HEK293 (cell line): ENCODE data around the gene MZT2A.
"Not testable (repeated sequence)": the region's sequence is repeated elsewhere in the genome, so short reads cannot be mapped to it uniquely, and the experiment has no call there.

Experiments
- CTCF ChIA-PET: fragments of 350-600 bp; formaldehyde crosslinking; extraction: SDS; loops from one replicate; lab custom pipeline; 2021; ENCODE audit warnings: antibody characterized with exemption; lab: Yijun Ruan, JAX
- POLR2A ChIA-PET: fragments of 300-600 bp; formaldehyde crosslinking; extraction: SDS; loops from one replicate; lab custom pipeline; 2020; ENCODE audit warnings: antibody characterized with exemption, inconsistent platforms; lab: Yijun Ruan, JAX
- H3K27ac ChIP-seq: fragments of 200-500 bp; sonication (Bioruptor generic); 2 replicates; pipeline ENCODE4 v1.5.1; 2014; ENCODE audit warnings: low read depth, low read length, control low read depth, inconsistent platforms; ENCODE audit errors: extremely low read depth
- H3K36me3 ChIP-seq, 2 experiments: fragments of 200-500 bp in 1 of 2; sonication (Bioruptor generic) in 1 of 2; 1 replicate in 1 of 2; 2 replicates in 1 of 2; pipeline ENCODE4 v1.5.1; 2014 to 2017; ENCODE audit warnings: inconsistent platforms in 2 of 2, low read length in 2 of 2; ENCODE audit not compliant: control insufficient read depth in 2 of 2, insufficient read depth in 1 of 2
- H3K4me1 ChIP-seq: fragments of 200-500 bp; sonication (Bioruptor generic); 2 replicates; pipeline ENCODE4 v1.5.1; 2014; ENCODE audit warnings: mild to moderate bottlenecking, low read length, inconsistent platforms; ENCODE audit not compliant: control insufficient read depth, insufficient read depth
- H3K4me3 ChIP-seq: 2 replicates; pipeline ENCODE4 v1.5.1; 2011; ENCODE audit warnings: low read depth, mild to moderate bottlenecking, control low read depth, low read length, moderate library complexity
- H3K9me3 ChIP-seq: fragments of 200-500 bp; sonication (Bioruptor generic); 2 replicates; pipeline ENCODE4 v1.5.1; 2014; ENCODE audit warnings: low read depth, low read length, inconsistent platforms; ENCODE audit not compliant: control insufficient read depth, insufficient read depth
- EGR2 ChIP-seq: fragments of 450-650 bp; formaldehyde crosslinking; IDR thresholded peaks from 2 replicates; pipeline ENCODE4 v1.5.1; 2016; ENCODE audit warnings: low read depth, missing biosample characterization, missing genetic modification characterization
- OSR2 ChIP-seq: fragments of 450-650 bp; formaldehyde crosslinking; IDR thresholded peaks from 2 replicates; pipeline ENCODE4 v1.5.1; 2016; ENCODE audit warnings: missing biosample characterization, missing genetic modification characterization
- PRDM10 ChIP-seq: fragments of 450-650 bp; formaldehyde crosslinking; IDR thresholded peaks from 2 replicates; pipeline ENCODE4 v1.5.1; 2016; ENCODE audit warnings: missing biosample characterization, missing genetic modification characterization
- SALL2 ChIP-seq: fragments of 450-650 bp; formaldehyde crosslinking; IDR thresholded peaks from 2 replicates; pipeline ENCODE4 v1.5.0; 2017; ENCODE audit warnings: missing biosample characterization, mild to moderate bottlenecking, missing genetic modification characterization, borderline replicate concordance
- TSHZ1 ChIP-seq: fragments of 450-650 bp; formaldehyde crosslinking; IDR thresholded peaks from 2 replicates; pipeline ENCODE4 v1.5.1; 2016; ENCODE audit warnings: missing biosample characterization, missing genetic modification characterization, borderline replicate concordance
- ZBTB11 ChIP-seq: fragments of 450-650 bp; formaldehyde crosslinking; conservative IDR thresholded peaks from 2 replicates; pipeline ENCODE4 v1.5.1; 2016; ENCODE audit warnings: low read depth, missing biosample characterization, missing genetic modification characterization
- ZFHX2 ChIP-seq: fragments of 450-650 bp; formaldehyde crosslinking; conservative IDR thresholded peaks from 2 replicates; pipeline ENCODE4 v1.5.1; 2016; ENCODE audit warnings: missing biosample characterization, missing genetic modification characterization
- ZNF335 ChIP-seq: fragments of 450-650 bp; formaldehyde crosslinking; conservative IDR thresholded peaks from 2 replicates; pipeline ENCODE4 v1.5.1; 2016; ENCODE audit warnings: missing biosample characterization, missing genetic modification characterization
- ZNF514 ChIP-seq: fragments of 450-650 bp; formaldehyde crosslinking; IDR thresholded peaks from 2 replicates; pipeline ENCODE4 v1.5.1; 2016; ENCODE audit warnings: missing biosample characterization, missing genetic modification characterization
- ZNF623 ChIP-seq: fragments of 450-650 bp; formaldehyde crosslinking; IDR thresholded peaks from 2 replicates; pipeline ENCODE4 v1.5.1; 2016; ENCODE audit warnings: missing biosample characterization, missing genetic modification characterization
- TF ChIP-seq, protein P1 (sequence below): fragments of 450-650 bp; formaldehyde crosslinking; IDR thresholded peaks from 2 replicates; pipeline ENCODE4 v1.5.1; 2016; ENCODE audit warnings: missing biosample characterization, missing genetic modification characterization, borderline replicate concordance

MZT2A gene

DNA sequence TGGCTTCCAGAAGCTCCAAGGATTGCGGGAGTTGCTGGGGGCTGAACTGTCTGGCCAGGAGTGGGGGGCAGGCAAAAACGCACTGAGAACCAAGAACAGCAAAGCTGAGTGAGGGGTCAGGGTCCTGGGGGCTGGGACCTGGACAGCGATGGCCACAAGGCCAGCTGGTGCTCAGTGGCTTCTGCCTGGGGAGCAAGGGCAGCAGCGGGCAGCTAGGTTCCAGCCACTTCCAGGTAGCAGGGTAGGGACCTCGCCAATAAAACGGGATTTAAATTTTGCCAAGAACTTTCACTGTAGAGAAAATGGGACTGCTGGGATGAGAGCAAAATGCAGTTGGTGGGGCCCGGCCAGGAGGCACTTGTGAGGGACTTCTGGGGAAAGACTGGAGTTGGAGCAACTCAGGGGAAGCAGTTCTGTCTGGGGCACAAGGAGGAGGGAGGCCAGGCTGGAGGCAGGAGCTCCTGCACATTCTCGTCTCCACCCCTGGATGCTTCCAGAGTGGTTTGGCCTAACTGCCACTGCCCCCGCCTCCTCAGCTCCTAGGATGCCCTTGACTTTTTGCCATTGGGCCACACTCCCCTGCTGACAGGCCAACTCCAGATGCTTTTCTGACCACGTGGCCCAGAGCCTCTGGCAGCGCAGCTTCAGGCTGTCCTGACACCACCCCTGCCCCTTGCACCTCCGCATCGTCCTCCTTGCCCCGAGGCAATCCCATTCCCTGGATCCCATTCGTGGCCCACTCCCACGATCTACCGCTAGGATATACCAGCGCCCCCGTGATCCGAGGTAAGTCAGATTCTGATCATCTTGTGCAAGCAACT is 30.0 kb upstream of the MZT2A start (continued):
- TF ChIP-seq ZBTB11 (tag by site-specific recombination) (no peak), TSHZ1 (tag by site-specific recombination) (no peak), OSR2 (no peak), ZFHX2 (no peak), SALL2 (no peak), ZNF623 (tag by site-specific recombination) (no peak), ZNF514 (no peak), PRDM10 (tag by site-specific recombination) (0 out of 2 replicates have a peak, but pooled peaks have one; percentile 10), ZNF335 (tag by site-specific recombination) (no peak), EGR2 (tag by site-specific recombination) (0 out of 2 replicates have a peak, but pooled peaks have one; percentile 8)
- TF ChIP-seq, protein P1, sequence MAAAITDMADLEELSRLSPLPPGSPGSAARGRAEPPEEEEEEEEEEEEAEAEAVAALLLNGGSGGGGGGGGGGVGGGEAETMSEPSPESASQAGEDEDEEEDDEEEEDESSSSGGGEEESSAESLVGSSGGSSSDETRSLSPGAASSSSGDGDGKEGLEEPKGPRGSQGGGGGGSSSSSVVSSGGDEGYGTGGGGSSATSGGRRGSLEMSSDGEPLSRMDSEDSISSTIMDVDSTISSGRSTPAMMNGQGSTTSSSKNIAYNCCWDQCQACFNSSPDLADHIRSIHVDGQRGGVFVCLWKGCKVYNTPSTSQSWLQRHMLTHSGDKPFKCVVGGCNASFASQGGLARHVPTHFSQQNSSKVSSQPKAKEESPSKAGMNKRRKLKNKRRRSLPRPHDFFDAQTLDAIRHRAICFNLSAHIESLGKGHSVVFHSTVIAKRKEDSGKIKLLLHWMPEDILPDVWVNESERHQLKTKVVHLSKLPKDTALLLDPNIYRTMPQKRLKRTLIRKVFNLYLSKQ (tag by site-specific recombination), result no peak
- TF ChIP-seq, all 188 proteins: peak for 3

DNA sequence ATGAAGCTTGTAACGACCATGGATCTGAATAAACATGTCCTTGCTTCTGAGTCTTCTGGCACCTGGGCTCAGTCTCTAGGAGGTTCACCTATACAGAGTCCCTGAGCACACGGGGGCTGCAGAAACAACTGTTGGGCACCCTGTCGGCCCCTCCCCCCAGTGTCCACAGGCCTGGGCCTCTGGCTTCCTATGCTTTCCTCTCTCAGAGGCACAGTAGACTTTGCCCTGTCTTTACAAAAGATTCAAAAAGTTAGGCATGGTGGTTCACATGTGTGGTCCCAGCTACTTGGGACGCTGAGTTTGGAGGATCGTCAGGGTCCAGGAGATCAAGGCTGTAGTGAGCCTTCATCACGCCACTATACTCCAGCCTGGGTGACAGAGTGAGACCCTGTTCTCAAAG is 29.3 kb upstream of the MZT2A start:
- H3K27ac ChIP-seq, H3K4me1 ChIP-seq, H3K4me3 ChIP-seq, H3K9me3 ChIP-seq, CTCF ChIA-PET, POLR2A ChIA-PET: not testable (repeated sequence)
- peaks cover 0 to 50% of the 10 kb centered on the region in 2 experiments; a peak in 1 of 3 replicates for H3K36me3 ChIP-seq
